T47D (cell line): ENCODE data around the gene TMEM61.
"Not testable (repeated sequence)": the region's sequence is repeated elsewhere in the genome, so short reads cannot be mapped to it uniquely, and the experiment has no call there.

Experiments
- DNase-seq, 2 experiments: peaks; one replicate each; pipeline versions ENCODE4 v3.0.0 to v3.0.0-alpha.2; 2011 to 2012; ENCODE audit warnings: low read depth in 1 of 2, low spot score in 1 of 2
- JUND ChIP-seq: IDR thresholded peaks from 2 replicates; pipeline ENCODE4 v1.6.1; 2012; ENCODE audit warnings: low read depth
- in situ Hi-C: cut with HindIII; loops from 2 replicates; pipeline ENCODE4 v1.10.0; 2016; ENCODE audit warnings: low sequenced_read_pairs, low pct_unique_long_range_greater_than_20kb

Gene TMEM61

DNA sequence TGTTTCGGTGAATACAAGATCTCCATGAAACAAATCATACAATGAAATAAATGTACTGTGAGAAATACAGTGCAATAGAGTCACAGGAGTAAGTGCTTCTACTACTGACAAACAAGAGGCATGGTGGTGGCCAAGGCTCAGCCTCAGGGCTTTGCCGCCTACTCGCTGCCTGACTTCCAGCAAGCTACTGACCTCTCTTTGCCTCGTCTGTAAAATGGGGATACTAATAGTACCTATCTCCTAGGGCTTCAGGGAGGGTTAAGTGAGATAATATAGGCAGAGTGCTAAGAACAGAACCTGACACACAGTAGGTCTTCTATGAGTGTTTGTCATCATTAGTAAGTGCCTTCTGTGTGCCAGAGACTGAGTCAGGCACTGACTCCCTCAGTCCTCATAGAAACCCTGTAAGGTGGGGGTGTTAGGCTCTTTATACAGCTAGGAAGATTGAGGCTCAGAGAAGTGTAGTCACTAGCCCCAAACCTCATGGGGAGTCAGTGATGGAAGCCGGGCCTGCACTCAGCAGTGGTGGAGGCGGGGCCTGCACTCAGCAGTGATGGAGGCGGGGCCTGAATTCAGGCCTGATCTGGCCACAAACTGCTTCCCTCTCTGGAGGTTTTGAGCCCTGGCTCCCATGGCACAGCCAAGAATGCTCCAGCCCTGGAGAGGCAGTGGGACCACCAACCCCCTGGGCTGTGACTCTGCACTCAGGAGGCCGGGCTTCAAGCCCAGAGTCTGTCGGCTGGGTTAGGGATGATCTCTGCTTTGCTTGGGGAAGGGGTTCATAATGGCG lies 25.1 kb downstream of the TMEM61 start:
- in situ Hi-C loops = no loop called here
- no peak for DNase-seq
- TF ChIP-seq JUND = no peak

GRCh38 chr1:55006931-55007330 lies 26.5 kb downstream of the TMEM61 start:
- DNase-seq = no peak
- TF ChIP-seq JUND = no peak
- in situ Hi-C loops = no loop called here

- TF ChIP-seq JUND = no peak
- in situ Hi-C loops = no loop called here
- no peak for DNase-seq
These were observed 27.2 kb downstream of the TMEM61 start for GRCh38 chr1:55007625-55008024.

DNA sequence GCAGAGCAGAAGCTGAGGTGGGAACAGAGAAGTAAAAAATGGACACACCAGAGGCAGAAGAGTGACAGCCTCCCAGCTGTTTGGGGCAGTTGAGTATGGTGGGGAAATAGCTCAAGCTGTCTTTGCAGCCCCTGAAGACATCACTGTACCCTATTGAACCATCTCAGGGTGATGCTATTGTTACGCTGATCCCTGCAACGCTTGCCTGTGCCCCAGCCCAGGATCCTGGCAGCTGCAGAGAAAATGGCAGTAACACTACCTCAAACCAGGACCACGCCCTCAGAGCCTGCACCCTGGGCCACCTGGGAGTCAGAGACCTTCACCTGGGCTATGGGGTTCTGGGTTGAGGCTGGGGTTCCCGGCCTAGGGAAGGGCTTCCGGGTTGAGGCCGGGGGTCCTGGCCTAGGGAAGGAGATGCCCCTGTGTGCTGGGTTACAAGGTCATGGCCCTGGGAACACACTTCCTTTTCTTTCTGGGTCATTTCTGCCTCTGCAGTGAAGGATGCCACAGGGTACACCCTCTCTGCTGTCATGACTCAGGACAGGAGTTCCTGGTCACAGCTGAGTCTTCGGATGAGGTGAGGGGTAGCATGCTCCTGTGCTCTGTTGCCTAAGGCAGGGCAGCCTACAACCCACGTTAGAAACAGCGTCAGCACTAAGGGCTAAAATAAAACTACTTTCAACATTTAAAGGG lies 29.9 kb downstream of the TMEM61 start:
- in situ Hi-C loops = no loop called here
- TF ChIP-seq JUND = no peak
- no peak for DNase-seq

GRCh38 chr1:55010887-55011217 lies 30.4 kb downstream of the TMEM61 start:
- DNase-seq = no peak
- TF ChIP-seq JUND = no peak
- in situ Hi-C loops = no loop called here

DNA sequence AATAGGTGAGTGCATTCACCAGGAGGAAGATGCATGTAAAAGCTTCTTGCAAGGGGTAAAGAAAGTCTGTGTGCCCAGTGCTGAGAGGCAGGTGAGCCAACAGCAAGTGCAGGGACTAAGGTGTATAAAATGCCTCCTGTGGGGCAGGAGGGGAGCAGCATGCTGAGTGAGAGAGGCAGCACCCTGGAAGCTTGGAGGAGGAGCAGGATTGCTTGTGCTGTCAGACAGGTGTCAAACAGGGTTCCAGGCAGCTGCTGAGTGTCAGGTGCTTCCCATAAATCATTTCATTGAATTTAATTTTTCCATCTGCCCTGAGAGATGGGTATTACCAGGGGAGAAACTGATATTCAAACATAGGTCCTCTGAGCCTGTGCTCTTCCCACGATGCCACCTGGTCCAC lies 32.2 kb downstream of the TMEM61 start:
- no peak for TF ChIP-seq JUND
- peak in 1 of 2 experiments; percentile 47 for DNase-seq
- in situ Hi-C loops = no loop called here

GRCh38 chr1:55015123-55015522 lies 34.7 kb downstream of the TMEM61 start:
- peak; percentile 18 to 94 for DNase-seq
- TF ChIP-seq JUND = no peak
- in situ Hi-C loops = no loop called here

DNA sequence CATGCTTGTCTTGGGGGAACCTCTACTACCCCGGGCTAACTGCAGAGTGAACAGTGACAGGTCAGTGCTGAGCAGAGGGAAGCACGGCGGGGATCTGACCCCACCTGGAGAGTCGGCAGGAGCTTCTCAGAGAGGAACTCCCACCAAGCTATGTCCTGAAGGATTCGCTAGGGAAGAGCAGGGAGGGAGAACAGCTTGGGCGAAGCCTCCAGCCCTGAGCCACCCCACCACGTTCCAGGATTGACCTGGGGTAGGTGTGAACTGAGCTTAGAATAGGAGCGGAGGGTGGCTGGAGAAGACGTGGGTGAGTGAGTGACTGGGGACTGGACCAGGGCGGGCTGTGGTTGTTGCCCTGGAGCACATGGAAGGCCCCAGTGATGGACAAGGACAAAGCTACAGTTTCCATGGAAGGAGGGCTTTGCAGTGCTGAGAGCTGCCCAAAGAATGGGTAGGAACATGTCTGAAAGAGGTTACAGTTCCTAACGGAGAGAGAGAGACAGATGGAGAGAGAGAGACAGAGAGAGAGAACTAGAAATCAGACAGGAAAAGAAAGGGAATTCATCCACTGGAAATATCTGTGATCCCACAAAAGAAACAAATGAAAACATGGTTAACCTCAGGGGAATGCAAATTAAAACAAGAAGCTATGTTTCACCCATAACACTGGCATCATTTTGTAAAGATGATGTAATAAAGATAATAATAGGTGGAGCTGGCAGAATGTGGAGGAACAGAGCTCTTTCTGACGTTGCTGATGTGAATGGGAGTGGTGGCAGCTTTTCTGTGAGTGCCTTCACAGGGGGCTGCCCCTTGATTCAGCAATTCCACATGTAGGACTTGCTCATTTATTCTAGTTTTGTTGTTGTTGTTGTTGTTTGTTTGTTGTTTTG lies 35.5 kb downstream of the TMEM61 start:
- no peak for TF ChIP-seq JUND
- DNase-seq = no peak
- in situ Hi-C loops = no loop called here

DNA sequence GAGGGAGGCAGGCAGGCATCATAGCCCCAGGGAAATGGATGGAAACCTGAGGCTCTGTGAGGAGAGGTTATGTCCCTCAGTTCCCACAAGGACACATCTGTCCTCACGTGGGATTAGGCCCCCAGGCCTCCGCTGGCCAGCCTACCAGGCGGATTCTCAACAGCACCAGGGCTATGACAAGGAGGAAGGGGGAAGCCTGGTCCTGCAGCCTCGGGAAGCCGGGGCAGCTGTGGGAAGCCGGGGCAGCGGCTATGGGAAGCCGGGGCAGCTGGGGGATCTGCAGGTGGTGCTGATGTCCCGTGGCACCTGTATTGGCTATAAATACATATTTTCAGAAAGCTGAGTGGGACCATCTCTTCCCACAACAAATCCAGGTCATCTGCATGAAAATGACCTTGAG lies 38.0 kb downstream of the TMEM61 start:
- no peak for TF ChIP-seq JUND
- DNase-seq = no peak
- in situ Hi-C loops = no loop called here

GRCh38 chr1:55021942-55022546 lies 41.6 kb downstream of the TMEM61 start:
- in situ Hi-C loops = no loop called here
- peak; percentile 67 to 94 for DNase-seq
- no peak for TF ChIP-seq JUND

DNA sequence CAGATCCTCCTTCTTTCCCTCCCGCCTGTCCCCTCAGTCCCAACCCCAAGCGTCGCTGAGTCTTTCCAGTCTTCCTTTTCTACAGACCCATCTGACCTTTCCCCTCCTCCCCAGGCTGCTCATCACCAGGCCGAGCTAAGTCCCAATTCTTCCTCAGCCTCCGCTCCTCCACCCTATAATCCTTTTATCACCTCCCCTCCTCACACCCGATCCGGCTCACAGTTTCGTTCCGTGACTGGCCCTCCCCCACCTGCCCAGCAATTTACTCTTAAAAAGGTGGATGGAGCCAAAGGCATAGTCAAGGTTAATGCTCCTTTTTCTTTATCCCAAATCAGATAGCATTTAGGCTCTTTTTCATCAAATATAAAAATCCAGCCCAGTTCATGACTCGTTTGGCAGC lies 43.7 kb downstream of the TMEM61 start:
- in situ Hi-C loops, DNase-seq: not testable (repeated sequence)

DNA sequence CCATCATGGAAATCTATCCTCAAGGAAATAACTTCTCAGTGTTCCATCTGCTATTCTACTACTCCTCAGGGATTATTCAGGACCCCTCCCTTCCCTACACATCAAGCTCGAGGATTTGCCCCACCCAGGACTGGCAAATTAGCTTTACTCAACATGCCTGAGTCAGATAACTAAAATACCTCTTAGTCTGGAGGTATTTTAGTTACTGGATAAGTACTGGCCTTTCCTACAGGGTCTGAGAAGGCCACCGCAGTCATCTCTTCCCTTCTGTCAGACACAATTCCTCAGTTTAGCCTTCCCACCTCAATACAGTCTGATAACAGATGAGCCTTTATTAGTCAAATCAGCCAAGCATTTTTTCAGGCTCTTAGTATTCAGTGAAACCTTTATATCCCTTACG lies 46.3 kb downstream of the TMEM61 start:
- DNase-seq, in situ Hi-C loops: not testable (repeated sequence)

GRCh38 chr1:55031098-55031497 lies 50.7 kb downstream of the TMEM61 start:
- DNase-seq, in situ Hi-C loops: not testable (repeated sequence)
